GM06990 (cell line): ENCODE measurements around the gene WDR4.
"Not testable (repeated sequence)": the region's sequence is repeated elsewhere in the genome, so short reads cannot be mapped to it uniquely, and the experiment has no call there.

Experiments used
- DNase-seq: peaks from one replicate; pipeline ENCODE4 v3.0.0-alpha.2; 2011; ENCODE audit not compliant: insufficient read length; ENCODE audit errors: extremely low read depth
- H3K27me3 ChIP-seq: replicated peaks from 2 replicates; pipeline ENCODE4 v1.6.0; 2011; ENCODE audit warnings: low read length; ENCODE audit not compliant: control insufficient read depth, insufficient read depth
- H3K36me3 ChIP-seq: 2 replicates; pipeline ENCODE4 v1.5.1; 2011; ENCODE audit warnings: low read length; ENCODE audit not compliant: control insufficient read depth, insufficient read depth
- H3K4me3 ChIP-seq: replicated peaks from 2 replicates; pipeline ENCODE4 v1.5.1; 2011; ENCODE audit warnings: low read depth, mild to moderate bottlenecking, control low read depth, low read length
- CTCF ChIP-seq: IDR thresholded peaks from 2 replicates; pipeline ENCODE4 v1.5.1; 2011; ENCODE audit warnings: low read length, control low read depth, mild to moderate bottlenecking, inconsistent platforms; ENCODE audit not compliant: insufficient read depth, poor library complexity, severe bottlenecking

WDR4 gene

GRCh38 chr21:42847051-42847707 is 32.2 kb downstream of the WDR4 start:
- peaks cover 53% of the 10 kb centered on the region for H3K36me3 ChIP-seq
- TF ChIP-seq CTCF, result no peak
- no peak overlapping the region for H3K4me3 ChIP-seq
- H3K27me3 ChIP-seq, result no peaks in the 10 kb centered on the region
- DNase-seq, result no peak

GRCh38 chr21:42846221-42846620 is 33.1 kb downstream of the WDR4 start:
- DNase-seq, result no peak
- no peaks in the 10 kb centered on the region for H3K27me3 ChIP-seq
- H3K4me3 ChIP-seq, result no peak overlapping the region
- peaks cover 49% of the 10 kb centered on the region for H3K36me3 ChIP-seq
- no peak for TF ChIP-seq CTCF

GRCh38 chr21:42845296-42845965 is 33.9 kb downstream of the WDR4 start:
- Histone ChIP-seq H3K4me3 (no peak overlapping the region), H3K36me3 (peaks cover 49% of the 10 kb centered on the region), H3K27me3 (no peaks in the 10 kb centered on the region)
- TF ChIP-seq CTCF, result no peak
- no peak for DNase-seq

- TF ChIP-seq CTCF, result no peak
- H3K36me3 ChIP-seq, result peaks cover 48% of the 10 kb centered on the region
- no peak for DNase-seq
- no peak overlapping the region for H3K4me3 ChIP-seq
- H3K27me3 ChIP-seq, result no peaks in the 10 kb centered on the region
Measured at GRCh38 chr21:42844411-42845113, 34.8 kb downstream of the WDR4 start.

GRCh38 chr21:42843056-42843455 is 36.3 kb downstream of the WDR4 start:
- no peak for DNase-seq
- Histone ChIP-seq H3K36me3 (peaks cover 41% of the 10 kb centered on the region), H3K4me3 (no peak overlapping the region), H3K27me3 (no peaks in the 10 kb centered on the region)
- TF ChIP-seq CTCF, result no peak

GRCh38 chr21:42841916-42842655 is 37.3 kb downstream of the WDR4 start:
- not testable (repeated sequence) for H3K27me3 ChIP-seq, H3K4me3 ChIP-seq, DNase-seq
- H3K36me3 ChIP-seq, result peaks cover 35% of the 10 kb centered on the region
